RWPE2 (cell line): Measurements from ENCODE around the gene PRSS2.
"Not testable (repeated sequence)": the region's sequence is repeated elsewhere in the genome, so short reads cannot be mapped to it uniquely, and the experiment has no call there.

Experiments
- ATAC-seq: fragments of 200-7000 bp; cut with Tn5 transposase; 3 replicates; pipeline ENCODE4 v1.9.1; 2021; ENCODE audit warnings: low read depth
- DNase-seq: peaks from one replicate; pipeline ENCODE4 v3.0.0-alpha.2; 2020; ENCODE audit warnings: low spot score
- H3K27ac ChIP-seq: fragments of 450-650 bp; 2 replicates; pipeline ENCODE4 v1.5.1; 2017; ENCODE audit warnings: mild to moderate bottlenecking; ENCODE audit not compliant: poor library complexity, severe bottlenecking
- H3K27me3 ChIP-seq: fragments of 250-450 bp; sonication (Bioruptor Pico); 2 replicates; pipeline ENCODE4 v1.5.1; 2021; ENCODE audit warnings: mild to moderate bottlenecking, moderate library complexity; ENCODE audit not compliant: insufficient read depth, poor library complexity, severe bottlenecking
- H3K36me3 ChIP-seq: fragments of 250-450 bp; sonication (Bioruptor Pico); 2 replicates; pipeline ENCODE4 v1.5.1; 2020; ENCODE audit warnings: low read depth, mild to moderate bottlenecking, moderate library complexity
- H3K4me1 ChIP-seq: fragments of 250-450 bp; sonication (Bioruptor Pico); 2 replicates; pipeline ENCODE4 v1.5.1; 2021; ENCODE audit warnings: mild to moderate bottlenecking, moderate library complexity; ENCODE audit not compliant: insufficient read depth, poor library complexity, severe bottlenecking
- H3K4me3 ChIP-seq: fragments of 250-450 bp; sonication (Bioruptor Pico); 2 replicates; pipeline ENCODE4 v1.5.1; 2021; ENCODE audit warnings: mild to moderate bottlenecking, moderate library complexity; ENCODE audit not compliant: severe bottlenecking
- H3K9me3 ChIP-seq: fragments of 250-450 bp; sonication (Bioruptor Pico); 2 replicates; pipeline ENCODE4 v1.5.1; 2021; ENCODE audit warnings: mild to moderate bottlenecking, moderate library complexity; ENCODE audit not compliant: severe bottlenecking
- TF ChIP-seq, protein P1 (sequence below): fragments of 450-650 bp; IDR thresholded peaks from one replicate; pipeline ENCODE4 v1.5.1; 2017; ENCODE audit warnings: mild to moderate bottlenecking, moderate library complexity; ENCODE audit not compliant: poor library complexity, severe bottlenecking

Gene PRSS2

DNA sequence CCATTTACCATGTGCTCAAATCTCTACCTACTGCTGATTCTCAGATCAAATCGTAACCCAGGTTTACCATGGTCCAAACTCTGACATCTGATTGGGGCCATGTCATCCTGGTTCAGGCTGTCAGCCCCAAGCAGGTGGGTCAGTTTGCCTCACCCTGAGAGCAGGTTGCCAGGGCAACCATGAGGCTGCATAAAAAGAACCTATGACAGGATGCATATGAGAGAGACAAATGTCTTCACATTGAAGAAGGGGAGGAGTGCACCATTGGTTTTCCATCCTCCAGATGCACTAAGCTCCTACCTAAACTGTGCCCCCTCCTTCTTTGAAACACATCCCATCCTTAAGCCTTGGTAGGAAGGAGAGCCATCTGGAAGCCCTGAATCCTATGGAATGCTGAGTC lies 11.3 kb upstream of the PRSS2 start:
- ATAC-seq (no peak), DNase-seq (no peak)
- H3K4me3 ChIP-seq, result no peak overlapping the region
- H3K9me3 ChIP-seq, result no peaks in the 10 kb centered on the region
- H3K36me3 ChIP-seq, result no peaks in the 10 kb centered on the region
- H3K27me3 ChIP-seq, result no peaks in the 10 kb centered on the region
- no peak overlapping the region for H3K27ac ChIP-seq
- H3K4me1 ChIP-seq, result no peaks in the 10 kb centered on the region
- TF ChIP-seq, protein P1, sequence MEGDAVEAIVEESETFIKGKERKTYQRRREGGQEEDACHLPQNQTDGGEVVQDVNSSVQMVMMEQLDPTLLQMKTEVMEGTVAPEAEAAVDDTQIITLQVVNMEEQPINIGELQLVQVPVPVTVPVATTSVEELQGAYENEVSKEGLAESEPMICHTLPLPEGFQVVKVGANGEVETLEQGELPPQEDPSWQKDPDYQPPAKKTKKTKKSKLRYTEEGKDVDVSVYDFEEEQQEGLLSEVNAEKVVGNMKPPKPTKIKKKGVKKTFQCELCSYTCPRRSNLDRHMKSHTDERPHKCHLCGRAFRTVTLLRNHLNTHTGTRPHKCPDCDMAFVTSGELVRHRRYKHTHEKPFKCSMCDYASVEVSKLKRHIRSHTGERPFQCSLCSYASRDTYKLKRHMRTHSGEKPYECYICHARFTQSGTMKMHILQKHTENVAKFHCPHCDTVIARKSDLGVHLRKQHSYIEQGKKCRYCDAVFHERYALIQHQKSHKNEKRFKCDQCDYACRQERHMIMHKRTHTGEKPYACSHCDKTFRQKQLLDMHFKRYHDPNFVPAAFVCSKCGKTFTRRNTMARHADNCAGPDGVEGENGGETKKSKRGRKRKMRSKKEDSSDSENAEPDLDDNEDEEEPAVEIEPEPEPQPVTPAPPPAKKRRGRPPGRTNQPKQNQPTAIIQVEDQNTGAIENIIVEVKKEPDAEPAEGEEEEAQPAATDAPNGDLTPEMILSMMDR, result no peak

DNA sequence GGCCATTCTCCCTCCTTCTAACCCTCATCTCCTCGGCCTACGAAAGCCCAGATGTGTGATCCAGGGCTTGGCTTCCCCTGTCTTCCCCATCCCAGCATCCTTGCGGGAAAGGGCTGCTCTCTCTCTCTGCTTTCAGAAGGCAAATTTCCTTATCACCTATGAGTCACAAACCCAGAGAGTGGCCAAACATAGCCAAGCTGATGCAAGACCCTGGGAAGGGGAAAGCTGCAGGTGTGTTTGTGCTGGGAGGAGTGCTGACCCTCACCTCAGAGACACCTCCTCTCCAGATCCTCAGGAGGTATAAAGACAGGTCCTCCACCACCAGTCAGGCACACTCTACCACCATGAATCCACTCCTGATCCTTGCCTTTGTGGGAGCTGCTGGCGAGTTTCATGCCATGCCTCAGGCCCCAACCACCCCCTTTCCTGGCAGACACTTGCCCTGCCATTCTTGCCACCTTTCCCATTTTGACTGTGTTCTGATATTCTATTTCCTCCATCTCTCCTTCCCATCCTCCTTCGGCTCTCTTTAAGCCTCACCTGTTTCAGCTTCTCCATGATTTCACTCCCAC lies 10.6 kb upstream of the PRSS2 start:
- no peaks in the 10 kb centered on the region for H3K36me3 ChIP-seq
- H3K27ac ChIP-seq, result no peak overlapping the region
- TF ChIP-seq, protein P1, result no peak
- H3K4me3 ChIP-seq, result no peak overlapping the region
- no peaks in the 10 kb centered on the region for H3K27me3 ChIP-seq
- no peaks in the 10 kb centered on the region for H3K9me3 ChIP-seq
- no peaks in the 10 kb centered on the region for H3K4me1 ChIP-seq
- DNase-seq (no peak), ATAC-seq (no peak)

DNA sequence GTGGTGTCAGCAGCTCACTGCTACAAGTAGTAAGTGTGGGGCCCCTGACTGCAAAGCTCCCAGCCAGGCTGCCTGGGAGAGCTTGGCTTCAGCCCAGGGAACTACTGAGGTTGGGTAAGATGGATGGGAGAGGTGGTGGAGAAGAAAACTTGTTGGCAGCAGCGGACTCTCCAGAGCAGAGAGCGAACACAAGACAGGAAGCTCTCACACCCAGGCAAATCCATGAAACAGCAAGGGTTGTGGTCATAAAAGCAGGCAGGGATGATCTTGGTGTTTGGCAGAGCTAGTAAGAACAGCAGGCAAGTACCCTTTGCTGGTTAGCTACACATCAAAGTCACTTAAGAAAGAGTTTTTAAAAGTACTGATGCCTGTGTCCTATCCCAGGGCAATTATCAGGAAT lies 9.2 kb upstream of the PRSS2 start:
- not testable (repeated sequence) for H3K27me3 ChIP-seq, H3K4me1 ChIP-seq, DNase-seq, H3K27ac ChIP-seq, ATAC-seq, H3K36me3 ChIP-seq, H3K9me3 ChIP-seq, H3K4me3 ChIP-seq

DNA sequence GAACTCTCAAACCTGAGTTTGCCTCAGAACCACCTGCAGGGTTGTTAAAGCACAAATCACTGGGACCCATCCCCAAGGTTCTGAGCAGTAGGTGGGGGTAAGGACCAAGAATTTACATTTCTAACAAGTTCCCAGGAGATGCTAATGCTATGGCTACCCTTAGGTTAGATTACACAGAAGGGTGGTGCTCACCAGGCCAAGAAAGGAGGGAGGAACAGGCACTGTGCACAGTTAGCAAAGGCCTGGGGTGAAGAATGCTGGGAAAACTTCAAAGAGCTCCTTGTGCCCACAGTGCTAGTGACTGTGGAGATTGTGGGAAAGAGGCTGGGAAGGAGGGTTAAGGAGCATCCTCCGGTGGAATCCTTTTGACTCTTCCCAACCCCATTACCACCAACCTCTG lies 8.7 kb upstream of the PRSS2 start:
- no peaks in the 10 kb centered on the region for H3K36me3 ChIP-seq
- H3K27ac ChIP-seq, result no peak overlapping the region
- H3K27me3 ChIP-seq, result no peaks in the 10 kb centered on the region
- TF ChIP-seq, protein P1, result no peak
- no peak for ATAC-seq
- no peak overlapping the region for H3K4me3 ChIP-seq
- H3K4me1 ChIP-seq, result no peaks in the 10 kb centered on the region
- H3K9me3 ChIP-seq, result no peaks in the 10 kb centered on the region
- no peak for DNase-seq

DNA sequence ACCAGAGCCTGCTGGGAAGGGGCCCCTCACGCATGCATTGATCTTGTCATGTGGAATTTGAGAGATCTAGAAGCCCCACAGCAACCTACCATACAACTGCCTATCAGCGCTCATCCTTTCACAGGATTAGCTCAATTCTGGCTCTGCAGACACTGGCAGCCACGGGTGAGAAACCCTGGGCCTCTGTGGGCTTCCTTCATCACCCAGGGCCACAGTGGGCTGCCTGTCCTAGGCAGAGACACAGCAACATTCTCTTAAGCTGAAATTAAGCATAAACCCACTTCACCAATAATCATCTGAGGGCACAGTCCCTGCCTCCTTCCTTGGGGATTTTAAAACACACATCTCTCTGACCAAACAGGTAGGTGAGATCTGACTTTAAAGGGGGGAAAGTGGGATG lies 3.3 kb upstream of the PRSS2 start:
- no peak for DNase-seq
- H3K9me3 ChIP-seq, result no peaks in the 10 kb centered on the region
- no peak overlapping the region for H3K4me3 ChIP-seq
- TF ChIP-seq, protein P1, result no peak
- ATAC-seq, result no peak
- no peaks in the 10 kb centered on the region for H3K4me1 ChIP-seq
- no peaks in the 10 kb centered on the region for H3K27me3 ChIP-seq
- no peak overlapping the region for H3K27ac ChIP-seq
- H3K36me3 ChIP-seq, result no peaks in the 10 kb centered on the region
